ENCODE results near the gene TBC1D22A.
A peak's percentile ranks its signal among the peaks of the same experiment; 100 is the strongest.

TBC1D22A gene

GRCh38 chr22:47043835-47044721 lies 281.6 kb downstream of the TBC1D22A start:
- H3K4me3 ChIP-seq (ENCODE audit: low read length): no peak overlapping the region
- peak; percentile 58 for DNase-seq (ENCODE audit: low read depth)
- no peak for TF ChIP-seq CTCF (IDR thresholded peaks at IDR 0.05; ENCODE audit: insufficient read depth, low read depth, low read length, missing control alignments)

GRCh38 chr22:47044722-47045535 lies 282.5 kb downstream of the TBC1D22A start:
- no peak overlapping the region for H3K4me3 ChIP-seq (ENCODE audit: low read length)
- no peak for TF ChIP-seq CTCF (IDR thresholded peaks at IDR 0.05; ENCODE audit: insufficient read depth, low read depth, low read length, missing control alignments)
- DNase-seq (ENCODE audit: low read depth): no peak

GRCh38 chr22:47045691-47046410 lies 283.4 kb downstream of the TBC1D22A start:
- no peak for TF ChIP-seq CTCF (IDR thresholded peaks at IDR 0.05; ENCODE audit: insufficient read depth, low read depth, low read length, missing control alignments)
- DNase-seq (ENCODE audit: low read depth): no peak
- no peak overlapping the region for H3K4me3 ChIP-seq (ENCODE audit: low read length)

- DNase-seq (ENCODE audit: low read depth): no peak
- no peak for TF ChIP-seq CTCF (IDR thresholded peaks at IDR 0.05; ENCODE audit: insufficient read depth, low read depth, low read length, missing control alignments)
- H3K4me3 ChIP-seq (ENCODE audit: low read length): no peak overlapping the region
These were observed 284.1 kb downstream of the TBC1D22A start for GRCh38 chr22:47046411-47047065.

- H3K4me3 ChIP-seq (ENCODE audit: low read length): no peak overlapping the region
- no peak for DNase-seq (ENCODE audit: low read depth)
- no peak for TF ChIP-seq CTCF (IDR thresholded peaks at IDR 0.05; ENCODE audit: insufficient read depth, low read depth, low read length, missing control alignments)
These were observed 285.1 kb downstream of the TBC1D22A start for GRCh38 chr22:47047321-47048122.

Measured in epithelial cell of esophagus (primary cell).